K562 (cell line): Measurements from ENCODE around the gene MROH2B. TPM values are rescaled to one million over a fixed set of nuclear protein-coding genes. Genes with fewer than 3 reads are reported as not detected.

Source experiments
- ADNP ChIP-seq: fragments of 200-800 bp; sonication (Bioruptor generic); IDR thresholded peaks from 2 replicates; pipeline ENCODE4 v1.6.1; 2016; ENCODE audit warnings: missing genetic modification characterization, missing compliant biosample characterization
- IFI16 ChIP-seq: fragments of 250-450 bp; sonication (Bioruptor Pico); IDR thresholded peaks from 2 replicates; pipeline ENCODE4 v2.1.2; 2022; ENCODE audit warnings: mild to moderate bottlenecking, inconsistent platforms
- KLF13 ChIP-seq: fragments of 450-650 bp; IDR thresholded peaks from 2 replicates; pipeline ENCODE4 v1.6.1; 2016; ENCODE audit warnings: missing genetic modification characterization, low read depth, mild to moderate bottlenecking, missing compliant biosample characterization, moderate library complexity, borderline replicate concordance
- NFIC ChIP-seq: fragments of 450-650 bp; IDR thresholded peaks from 2 replicates; pipeline ENCODE4 v1.6.1; 2017; ENCODE audit warnings: mild to moderate bottlenecking, inconsistent platforms
- RNF2 ChIP-seq: sonication (generic); IDR thresholded peaks from 2 replicates; pipeline ENCODE4 v1.6.1; 2016
- SLC30A9 ChIP-seq: fragments of 250-450 bp; sonication (Bioruptor Pico); IDR thresholded peaks from 2 replicates; pipeline ENCODE4 v1.8.0; 2022; ENCODE audit warnings: mild to moderate bottlenecking, moderate library complexity
- ZNF395 ChIP-seq: fragments of 200-800 bp; sonication (Bioruptor generic); IDR thresholded peaks from 2 replicates; pipeline ENCODE4 v1.6.1; 2017; ENCODE audit warnings: missing genetic modification characterization, missing compliant biosample characterization
- polyA plus RNA-seq, 8 experiments: library from polyadenylated mRNA; depleted of rRNA in 4 of 8; stranded (reverse) in 5 of 8; unstranded in 3 of 8; fragments of >200 nt; fragmentation: Nextera tagmentation in 2 of 8; fragmentation: Illumina TruSeq in 1 of 8; extraction: Ambion mirVana in 2 of 8; extraction: Trizol in 1 of 8; gene quantifications; 2 replicates each; pipeline versions ENCODE4 v1.2.1 to v1.2.3, GENCODE V29; 2011 to 2014; ENCODE audit warnings: inconsistent platforms in 1 of 8, missing spikeins in 1 of 8
- total RNA-seq, 7 experiments: library from RNA; depleted of rRNA in 6 of 7; stranded (reverse); fragments of >200 nt in 6 of 7; fragmentation: Illumina TruSeq in 2 of 7; extraction: Trizol in 2 of 7; gene quantifications; 2 replicates each; pipeline versions ENCODE4 v1.2.1 to v1.2.3, GENCODE V29; 2011 to 2021; ENCODE audit warnings: low replicate concordance in 1 of 7
- TF ChIP-seq, protein P1 (sequence below): IDR thresholded peaks from 3 replicates; pipeline ENCODE4 v1.6.1; 2011; ENCODE audit warnings: borderline replicate concordance, mild to moderate bottlenecking, moderate library complexity; ENCODE audit not compliant: insufficient read length; ENCODE audit errors: extremely low read depth
- TF ChIP-seq, protein P2 (sequence below): fragments of 450-650 bp; IDR thresholded peaks from 2 replicates; pipeline ENCODE4 v1.6.1; 2017; ENCODE audit warnings: mild to moderate bottlenecking, moderate library complexity

MROH2B gene
- total and polyA plus RNA-seq, 9 of the 15 experiments (the other 6 are each of a cell fraction or from before 2014, with no cell fraction given): not detected

DNA sequence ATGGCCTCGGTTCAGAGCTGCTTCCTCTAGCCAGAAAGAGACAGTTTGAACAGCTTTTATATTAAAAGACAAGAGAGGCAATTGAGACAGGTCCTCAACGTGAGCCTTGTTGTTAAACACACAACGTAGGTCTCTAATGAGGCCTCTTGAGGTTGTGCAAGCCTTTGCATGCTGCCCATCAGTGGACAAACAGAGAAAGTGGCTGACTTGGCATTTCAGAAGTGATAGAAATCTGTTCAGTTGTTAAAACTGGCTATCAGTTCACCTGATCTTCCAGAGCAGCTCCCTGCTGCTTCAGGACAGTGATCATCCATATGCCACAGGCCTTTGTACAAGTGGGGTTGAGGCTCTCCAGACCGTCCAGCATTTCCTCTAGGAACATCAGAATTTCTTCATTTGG lies 58.8 kb downstream of the MROH2B start (continued):
- TF ChIP-seq ADNP (tag) (no peak), KLF13 (no peak), SLC30A9 (CRISPR knock-in tag) (no peak), NFIC (no peak), RNF2 (no peak), ZNF395 (CRISPR knock-in tag) (no peak), IFI16 (CRISPR knock-in tag) (no peak)
- TF ChIP-seq, protein P1, sequence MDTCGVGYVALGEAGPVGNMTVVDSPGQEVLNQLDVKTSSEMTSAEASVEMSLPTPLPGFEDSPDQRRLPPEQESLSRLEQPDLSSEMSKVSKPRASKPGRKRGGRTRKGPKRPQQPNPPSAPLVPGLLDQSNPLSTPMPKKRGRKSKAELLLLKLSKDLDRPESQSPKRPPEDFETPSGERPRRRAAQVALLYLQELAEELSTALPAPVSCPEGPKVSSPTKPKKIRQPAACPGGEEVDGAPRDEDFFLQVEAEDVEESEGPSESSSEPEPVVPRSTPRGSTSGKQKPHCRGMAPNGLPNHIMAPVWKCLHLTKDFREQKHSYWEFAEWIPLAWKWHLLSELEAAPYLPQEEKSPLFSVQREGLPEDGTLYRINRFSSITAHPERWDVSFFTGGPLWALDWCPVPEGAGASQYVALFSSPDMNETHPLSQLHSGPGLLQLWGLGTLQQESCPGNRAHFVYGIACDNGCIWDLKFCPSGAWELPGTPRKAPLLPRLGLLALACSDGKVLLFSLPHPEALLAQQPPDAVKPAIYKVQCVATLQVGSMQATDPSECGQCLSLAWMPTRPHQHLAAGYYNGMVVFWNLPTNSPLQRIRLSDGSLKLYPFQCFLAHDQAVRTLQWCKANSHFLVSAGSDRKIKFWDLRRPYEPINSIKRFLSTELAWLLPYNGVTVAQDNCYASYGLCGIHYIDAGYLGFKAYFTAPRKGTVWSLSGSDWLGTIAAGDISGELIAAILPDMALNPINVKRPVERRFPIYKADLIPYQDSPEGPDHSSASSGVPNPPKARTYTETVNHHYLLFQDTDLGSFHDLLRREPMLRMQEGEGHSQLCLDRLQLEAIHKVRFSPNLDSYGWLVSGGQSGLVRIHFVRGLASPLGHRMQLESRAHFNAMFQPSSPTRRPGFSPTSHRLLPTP: no peak
- TF ChIP-seq, protein P2, sequence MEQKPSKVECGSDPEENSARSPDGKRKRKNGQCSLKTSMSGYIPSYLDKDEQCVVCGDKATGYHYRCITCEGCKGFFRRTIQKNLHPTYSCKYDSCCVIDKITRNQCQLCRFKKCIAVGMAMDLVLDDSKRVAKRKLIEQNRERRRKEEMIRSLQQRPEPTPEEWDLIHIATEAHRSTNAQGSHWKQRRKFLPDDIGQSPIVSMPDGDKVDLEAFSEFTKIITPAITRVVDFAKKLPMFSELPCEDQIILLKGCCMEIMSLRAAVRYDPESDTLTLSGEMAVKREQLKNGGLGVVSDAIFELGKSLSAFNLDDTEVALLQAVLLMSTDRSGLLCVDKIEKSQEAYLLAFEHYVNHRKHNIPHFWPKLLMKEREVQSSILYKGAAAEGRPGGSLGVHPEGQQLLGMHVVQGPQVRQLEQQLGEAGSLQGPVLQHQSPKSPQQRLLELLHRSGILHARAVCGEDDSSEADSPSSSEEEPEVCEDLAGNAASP: no peak
- TF ChIP-seq, all 486 proteins: peak for 0
